PC-3 (cell line): ENCODE measurements around the gene CLMN.

Experiments
- EZH2 ChIP-seq: fragments of 300-600 bp; sonication (generic); IDR thresholded peaks from one replicate; pipeline ENCODE4 v1.6.1; 2017; ENCODE audit warnings: antibody characterized with exemption, mild to moderate bottlenecking, low read length; ENCODE audit not compliant: unreplicated experiment
- EZH2phosphoT487 ChIP-seq: fragments of 300-600 bp; sonication (generic); IDR thresholded peaks from 2 replicates; pipeline ENCODE4 v1.6.1; 2018; ENCODE audit warnings: mild to moderate bottlenecking, antibody characterized with exemption, low read length, borderline replicate concordance
- TF ChIP-seq, protein P1 (sequence below): fragments of 300-600 bp; sonication (generic); conservative IDR thresholded peaks from 2 replicates; pipeline ENCODE4 v1.5.1; 2017; ENCODE audit warnings: antibody characterized with exemption, low read depth, mild to moderate bottlenecking, low read length

DNA sequence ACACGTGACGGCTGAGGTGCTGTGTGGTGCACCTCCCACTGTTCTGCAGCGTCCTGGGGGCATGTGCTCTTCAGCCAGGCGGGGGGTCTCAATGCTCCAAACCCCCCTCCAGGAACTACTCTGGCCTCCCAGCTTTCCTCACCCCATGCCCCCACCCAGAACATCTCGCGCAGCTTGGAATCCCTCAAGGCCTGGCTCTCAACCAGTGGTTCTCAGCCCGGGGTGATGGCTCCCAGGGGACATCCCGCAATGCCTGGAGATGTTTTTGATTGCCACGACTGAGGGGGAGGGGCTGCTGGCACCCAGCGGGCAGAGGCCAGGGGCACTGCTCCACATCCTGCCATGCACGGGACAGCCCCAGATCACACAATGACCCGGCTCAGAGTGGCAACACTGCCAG lies 83.5 kb downstream of the CLMN start:
- TF ChIP-seq EZH2 (no peak), EZH2phosphoT487 (no peak)
- TF ChIP-seq, protein P1, sequence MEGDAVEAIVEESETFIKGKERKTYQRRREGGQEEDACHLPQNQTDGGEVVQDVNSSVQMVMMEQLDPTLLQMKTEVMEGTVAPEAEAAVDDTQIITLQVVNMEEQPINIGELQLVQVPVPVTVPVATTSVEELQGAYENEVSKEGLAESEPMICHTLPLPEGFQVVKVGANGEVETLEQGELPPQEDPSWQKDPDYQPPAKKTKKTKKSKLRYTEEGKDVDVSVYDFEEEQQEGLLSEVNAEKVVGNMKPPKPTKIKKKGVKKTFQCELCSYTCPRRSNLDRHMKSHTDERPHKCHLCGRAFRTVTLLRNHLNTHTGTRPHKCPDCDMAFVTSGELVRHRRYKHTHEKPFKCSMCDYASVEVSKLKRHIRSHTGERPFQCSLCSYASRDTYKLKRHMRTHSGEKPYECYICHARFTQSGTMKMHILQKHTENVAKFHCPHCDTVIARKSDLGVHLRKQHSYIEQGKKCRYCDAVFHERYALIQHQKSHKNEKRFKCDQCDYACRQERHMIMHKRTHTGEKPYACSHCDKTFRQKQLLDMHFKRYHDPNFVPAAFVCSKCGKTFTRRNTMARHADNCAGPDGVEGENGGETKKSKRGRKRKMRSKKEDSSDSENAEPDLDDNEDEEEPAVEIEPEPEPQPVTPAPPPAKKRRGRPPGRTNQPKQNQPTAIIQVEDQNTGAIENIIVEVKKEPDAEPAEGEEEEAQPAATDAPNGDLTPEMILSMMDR, result no peak
